K562 (cell line): ENCODE measurements around the gene GJA8.

Source experiments
- BCL6 ChIP-seq: fragments of 250-450 bp; sonication (Bioruptor Pico); IDR thresholded peaks from 2 replicates; pipeline ENCODE4 v1.4.0; 2020
- CCAR2 ChIP-seq: fragments of 200-400 bp; formaldehyde crosslinking; IDR thresholded peaks from 2 replicates; pipeline ENCODE4 v1.6.1; 2017; ENCODE audit warnings: mild to moderate bottlenecking, low read depth, low read length
- CXXC5 ChIP-seq: fragments of 250-450 bp; sonication (Bioruptor Pico); IDR thresholded peaks from 2 replicates; pipeline ENCODE4 v1.8.0; 2022; ENCODE audit warnings: inconsistent platforms, mild to moderate bottlenecking, moderate library complexity
- RBM14 ChIP-seq: fragments of 200-400 bp; formaldehyde crosslinking; IDR thresholded peaks from 2 replicates; pipeline ENCODE4 v1.6.1; 2018; ENCODE audit warnings: low read depth, mild to moderate bottlenecking, low read length, moderate library complexity, borderline replicate concordance; ENCODE audit not compliant: insufficient read depth
- SIX5 ChIP-seq, 2 experiments: IDR thresholded peaks; 2 replicates each; pipeline ENCODE4 v1.6.1; 2011; ENCODE audit warnings: low read length in 2 of 2, borderline replicate concordance in 1 of 2, low read depth in 1 of 2, mild to moderate bottlenecking in 1 of 2, moderate library complexity in 1 of 2; ENCODE audit not compliant: insufficient read depth in 1 of 2
- SUPT5H ChIP-seq: fragments of 450-650 bp; IDR thresholded peaks from 2 replicates; pipeline ENCODE4 v1.6.1; 2016
- ZNF766 ChIP-seq: fragments of 200-800 bp; sonication (Bioruptor generic); conservative IDR thresholded peaks from 2 replicates; pipeline ENCODE4 v1.6.1; 2016; ENCODE audit warnings: missing genetic modification characterization, missing compliant biosample characterization

- TF ChIP-seq SUPT5H (no peak), RBM14 (no peak), BCL6 (CRISPR knock-in tag) (no peak), SIX5 (IDR thresholded peaks at IDR 0.05; ENCODE audit: borderline replicate concordance in 1 of 2, insufficient read depth in 1 of 2, low read depth in 1 of 2, low read length in 2 of 2) (no peak), CCAR2 (no peak), ZNF766 (CRISPR knock-in tag) (no peak), CXXC5 (CRISPR knock-in tag) (no peak)
Measured at GRCh38 chr1:147892731-147893214, 9.8 kb upstream of the GJA8 start.
